ENCODE results near the gene EGFL7.

EGFL7 gene

GRCh38 chr9:136712690-136713544, 50.2 kb downstream of the EGFL7 start:
- no peaks in the 10 kb centered on the region for H3K9me3 ChIP-seq (ENCODE audit: control insufficient read depth, insufficient read depth, low read depth, low read length)
- ChIA-PET POLR2A (interaction anchor here (0.7 to 6.4 kb wide), 6 partner anchors 10 to 702 kb away, joined by 3 to 79 read pairs (median 10); no protein-coding TSS in a partner anchor), CTCF (interaction anchor here (0.6 to 1.6 kb wide), 5 partner anchors 14 to 61 kb away, joined by 4 to 8 read pairs (median 5); partner anchors contain the start of gene LCN8)
- H3K27ac ChIP-seq (ENCODE audit: extremely low read depth, low read depth, low read length): peak overlapping the region; percentile 80
- H3K4me3 ChIP-seq (ENCODE audit: low read depth, low read length): peak overlapping the region; percentile 70
- TF ChIP-seq ZNF426 (tag by site-specific recombination; IDR thresholded peaks at IDR 0.05) (no peak), KLF9 (tag by site-specific recombination; IDR thresholded peaks at IDR 0.05; ENCODE audit: low read depth) (no peak), SP2 (tag by site-specific recombination; IDR thresholded peaks at IDR 0.05) (0 out of 2 replicates have a peak, but pooled peaks have one; percentile 7), ZNF391 (tag by site-specific recombination; IDR thresholded peaks at IDR 0.05; ENCODE audit: borderline replicate concordance, low read depth) (no peak), BCL11B (tag by site-specific recombination; IDR thresholded peaks at IDR 0.05; ENCODE audit: low read depth) (peak; percentile 41; the same call in 1 of the 2 replicates), ZNF473 (tag by site-specific recombination; IDR thresholded peaks at IDR 0.05) (no peak), ZNF221 (tag by site-specific recombination; IDR thresholded peaks at IDR 0.05; ENCODE audit: borderline replicate concordance) (no peak), ZNF132 (tag by site-specific recombination; IDR thresholded peaks at IDR 0.05; ENCODE audit: borderline replicate concordance) (no peak), ZNF335 (tag by site-specific recombination; conservative IDR thresholded peaks at IDR 0.05) (peak; percentile 79), ZBTB26 (tag by site-specific recombination; optimal IDR thresholded peaks at IDR 0.05) (peak; percentile 38), ZNF292 (tag by site-specific recombination; IDR thresholded peaks at IDR 0.05; ENCODE audit: borderline replicate concordance, low read depth) (no peak), SCRT1 (tag by site-specific recombination; IDR thresholded peaks at IDR 0.05; ENCODE audit: borderline replicate concordance) (no peak), ZNF658 (tag by site-specific recombination; IDR thresholded peaks at IDR 0.05) (no peak), ZIC2 (tag by site-specific recombination; IDR thresholded peaks at IDR 0.05) (peak; percentile 26; the same call in 1 of the 2 replicates), ZNF596 (tag by site-specific recombination; IDR thresholded peaks at IDR 0.05) (0 out of 2 replicates have a peak, but pooled peaks have one; percentile 1), ZNF274 (IDR thresholded peaks at IDR 0.05; ENCODE audit: low read length) (no peak), ZNF274 (tag by site-specific recombination; IDR thresholded peaks at IDR 0.05; ENCODE audit: borderline replicate concordance) (no peak)
- H3K4me1 ChIP-seq (ENCODE audit: control insufficient read depth, insufficient read depth, low read length): no peaks in the 10 kb centered on the region
- H3K36me3 ChIP-seq (ENCODE audit: control insufficient read depth in 2 of 2, insufficient read depth in 1 of 2, low read length in 2 of 2): peaks cover 0 to 26% of the 10 kb centered on the region in 2 experiments; a peak in 2 of 3 replicates

GRCh38 chr9:136713550-136713949, 50.8 kb downstream of the EGFL7 start:
- ChIA-PET POLR2A (interaction anchor here (0.7 to 6.4 kb wide), 6 partner anchors 9 to 42 kb away, joined by 3 to 79 read pairs (median 7); no protein-coding TSS in a partner anchor), CTCF (interaction anchor here (0.7 to 1.6 kb wide), 8 partner anchors 10 to 56 kb away, joined by 3 to 14 read pairs (median 4); partner anchors contain the start of gene LCN8)
- no peak for TF ChIP-seq GFI1B (tag by site-specific recombination; IDR thresholded peaks at IDR 0.05)
- TF ChIP-seq ZBTB48 (tag by site-specific recombination; IDR thresholded peaks at IDR 0.05): no peak
- TF ChIP-seq GLI2 (tag by site-specific recombination; IDR thresholded peaks at IDR 0.05; ENCODE audit: borderline replicate concordance, low read depth): no peak
- TF ChIP-seq ZIC2 (tag by site-specific recombination; IDR thresholded peaks at IDR 0.05): peak; percentile 51; the same call in 1 of the 2 replicates
- TF ChIP-seq, protein P1, sequence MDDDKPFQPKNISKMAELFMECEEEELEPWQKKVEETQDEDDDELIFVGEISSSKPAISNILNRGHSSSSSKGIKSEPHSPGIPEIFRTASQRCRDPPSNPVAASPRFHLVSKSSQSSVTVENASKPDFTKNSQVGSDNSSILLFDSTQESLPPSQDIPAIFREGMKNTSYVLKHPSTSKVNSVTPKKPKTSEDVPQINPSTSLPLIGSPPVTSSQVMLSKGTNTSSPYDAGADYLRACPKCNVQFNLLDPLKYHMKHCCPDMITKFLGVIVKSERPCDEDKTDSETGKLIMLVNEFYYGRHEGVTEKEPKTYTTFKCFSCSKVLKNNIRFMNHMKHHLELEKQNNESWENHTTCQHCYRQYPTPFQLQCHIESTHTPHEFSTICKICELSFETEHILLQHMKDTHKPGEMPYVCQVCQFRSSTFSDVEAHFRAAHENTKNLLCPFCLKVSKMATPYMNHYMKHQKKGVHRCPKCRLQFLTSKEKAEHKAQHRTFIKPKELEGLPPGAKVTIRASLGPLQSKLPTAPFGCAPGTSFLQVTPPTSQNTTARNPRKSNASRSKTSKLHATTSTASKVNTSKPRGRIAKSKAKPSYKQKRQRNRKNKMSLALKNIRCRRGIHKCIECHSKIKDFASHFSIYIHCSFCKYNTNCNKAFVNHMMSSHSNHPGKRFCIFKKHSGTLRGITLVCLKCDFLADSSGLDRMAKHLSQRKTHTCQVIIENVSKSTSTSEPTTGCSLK (tag by site-specific recombination; IDR thresholded peaks at IDR 0.05): no peak
- no peak for TF ChIP-seq ZNF514 (tag by site-specific recombination; IDR thresholded peaks at IDR 0.05)
- no peak for TF ChIP-seq ZNF654 (tag by site-specific recombination; IDR thresholded peaks at IDR 0.05; ENCODE audit: low read depth)
- TF ChIP-seq ZFP37 (tag by site-specific recombination; IDR thresholded peaks at IDR 0.05): no peak
- no peak for TF ChIP-seq ZNF248 (tag by site-specific recombination; IDR thresholded peaks at IDR 0.05)
- no peak for TF ChIP-seq ZNF76 (tag by site-specific recombination; IDR thresholded peaks at IDR 0.05; ENCODE audit: borderline replicate concordance, low read depth)
- TF ChIP-seq, protein P2, sequence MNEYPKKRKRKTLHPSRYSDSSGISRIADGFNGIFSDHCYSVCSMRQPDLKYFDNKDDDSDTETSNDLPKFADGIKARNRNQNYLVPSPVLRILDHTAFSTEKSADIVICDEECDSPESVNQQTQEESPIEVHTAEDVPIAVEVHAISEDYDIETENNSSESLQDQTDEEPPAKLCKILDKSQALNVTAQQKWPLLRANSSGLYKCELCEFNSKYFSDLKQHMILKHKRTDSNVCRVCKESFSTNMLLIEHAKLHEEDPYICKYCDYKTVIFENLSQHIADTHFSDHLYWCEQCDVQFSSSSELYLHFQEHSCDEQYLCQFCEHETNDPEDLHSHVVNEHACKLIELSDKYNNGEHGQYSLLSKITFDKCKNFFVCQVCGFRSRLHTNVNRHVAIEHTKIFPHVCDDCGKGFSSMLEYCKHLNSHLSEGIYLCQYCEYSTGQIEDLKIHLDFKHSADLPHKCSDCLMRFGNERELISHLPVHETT (tag by site-specific recombination; IDR thresholded peaks at IDR 0.05): no peak
- TF ChIP-seq KLF9 (tag by site-specific recombination; IDR thresholded peaks at IDR 0.05; ENCODE audit: low read depth): no peak
- TF ChIP-seq ZNF585B (tag by site-specific recombination; IDR thresholded peaks at IDR 0.05): no peak
- no peak for TF ChIP-seq SCRT1 (tag by site-specific recombination; IDR thresholded peaks at IDR 0.05; ENCODE audit: borderline replicate concordance)
- TF ChIP-seq TRIM28 (IDR thresholded peaks at IDR 0.05; ENCODE audit: borderline replicate concordance, low read length): no peak
- no peak for TF ChIP-seq ZNF549 (tag by site-specific recombination; IDR thresholded peaks at IDR 0.05)

More at GRCh38 chr9:136713550-136713949, 50.8 kb downstream of the EGFL7 start:
- H3K9me3 ChIP-seq (ENCODE audit: control insufficient read depth, insufficient read depth, low read depth, low read length): no peaks in the 10 kb centered on the region
- H3K4me1 ChIP-seq (ENCODE audit: control insufficient read depth, insufficient read depth, low read length): no peaks in the 10 kb centered on the region
- H3K4me3 ChIP-seq (ENCODE audit: low read depth, low read length): peak overlapping the region; percentile 70
- H3K27ac ChIP-seq (ENCODE audit: extremely low read depth, low read depth, low read length): peak overlapping the region; percentile 80; the same call in 1 of the 2 replicates
- peaks cover 0 to 30% of the 10 kb centered on the region in 2 experiments; a peak in 2 of 3 replicates for H3K36me3 ChIP-seq (ENCODE audit: control insufficient read depth in 2 of 2, insufficient read depth in 1 of 2, low read length in 2 of 2)

Data from HEK293 (cell line).